Anterior cingulate cortex (tissue), 58 donors: Measurements from ENCODE around the gene B4GALT2.
A peak's percentile ranks its signal among the peaks of the same experiment; 100 is the strongest.

ENCODE experiments used
- DNase-seq, 58 donors: peaks; one replicate each; lab custom pipeline; 2025; lab: John Stamatoyannopoulos, UW

B4GALT2 gene

GRCh38 chr1:43981636-43982035 lies 2.6 kb downstream of the B4GALT2 start:
- DNase-seq, result no peak

GRCh38 chr1:43982241-43982640 lies 3.2 kb downstream of the B4GALT2 start:
- DNase-seq, result no peak

- DNase-seq, result peak in 21 of 58 donors; percentile 12 to 76 (median 37)
Observed at GRCh38 chr1:43982808-43983207, 3.8 kb downstream of the B4GALT2 start.

- DNase-seq, result peak in 11 of 58 donors; percentile 12 to 73 (median 38)
Observed at GRCh38 chr1:43983253-43983899, 4.4 kb downstream of the B4GALT2 start.

GRCh38 chr1:43984855-43985254 lies 5.8 kb downstream of the B4GALT2 start:
- no peak for DNase-seq

GRCh38 chr1:43985984-43986595 lies 7.1 kb downstream of the B4GALT2 start:
- no peak for DNase-seq

GRCh38 chr1:43986712-43987111 lies 7.7 kb downstream of the B4GALT2 start:
- DNase-seq, result no peak

- no peak for DNase-seq
Observed at GRCh38 chr1:43987159-43987902, 8.3 kb downstream of the B4GALT2 start.

GRCh38 chr1:43990271-43991199 lies 11.5 kb downstream of the B4GALT2 start:
- DNase-seq, result no peak

GRCh38 chr1:43991200-43991475 lies 12.1 kb downstream of the B4GALT2 start:
- no peak for DNase-seq

- DNase-seq, result peak in 57 of 58 donors; percentile 27 to 91 (median 78)
Observed at GRCh38 chr1:43991476-43992231, 12.6 kb downstream of the B4GALT2 start, which contains the start of gene CCDC24. Gene CCDC24 (plus strand): TSS chr1:43991599. CDS start chr1:43991879, 280 bp downstream.

- DNase-seq, result no peak
Observed at GRCh38 chr1:43992232-43992995, 13.4 kb downstream of the B4GALT2 start.

- DNase-seq, result no peak
Observed at GRCh38 chr1:43993206-43993914, 14.3 kb downstream of the B4GALT2 start.

- DNase-seq, result no peak
Observed at GRCh38 chr1:43994071-43994470, 15.1 kb downstream of the B4GALT2 start.

- peak in 1 of 58 donors; percentile 29 for DNase-seq
Observed at GRCh38 chr1:43994794-43995790, 16.1 kb downstream of the B4GALT2 start.

GRCh38 chr1:43995984-43996732 lies 17.1 kb downstream of the B4GALT2 start:
- peak in 13 of 58 donors; percentile 11 to 37 (median 26) for DNase-seq
